GM19035 (cell line): Measurements from ENCODE around the gene EPHA4.
A peak's percentile ranks its signal among the peaks of the same experiment; 100 is the strongest.

Experiments
- ATAC-seq: cut with Tn5 transposase; IDR thresholded peaks from one replicate; pipeline ENCODE4 v1.9.1; 2021; ENCODE audit not compliant: unreplicated experiment

The EPHA4 gene

DNA sequence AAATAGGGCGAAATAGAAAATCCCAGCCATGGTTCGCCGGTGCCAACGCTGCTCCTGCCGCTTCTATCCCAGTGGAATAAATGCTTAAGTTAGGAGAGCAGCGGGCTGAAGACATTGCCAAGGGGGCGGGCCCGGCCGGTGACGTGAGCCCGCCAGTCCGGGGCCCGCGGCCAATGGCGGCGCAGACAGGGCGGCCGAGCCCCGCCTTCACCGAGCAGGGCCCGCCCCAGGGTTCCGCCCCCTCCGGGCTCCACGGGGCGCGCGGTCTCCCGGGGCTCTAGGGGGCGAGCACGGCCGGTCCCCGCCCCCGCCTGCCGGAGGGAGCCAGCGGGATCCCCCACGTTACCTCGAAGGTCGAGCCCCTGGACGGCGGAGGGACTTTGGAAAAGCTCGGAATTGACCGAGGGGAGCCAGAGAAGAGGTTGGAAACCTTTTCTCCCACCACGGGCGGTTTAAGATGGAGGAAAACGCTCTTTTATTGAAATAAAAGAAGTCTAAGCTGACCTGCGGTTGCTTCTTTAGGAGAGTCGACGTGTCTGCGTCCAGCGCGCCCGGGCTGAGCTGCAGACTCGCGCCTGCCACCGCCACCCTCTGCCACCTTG, at the start of gene EPHA4:
Gene EPHA4, minus strand, starts transcription at position 86 of the 602 bp plus-strand sequence. Its CDS starts 56 bp downstream, at position 30.
- ATAC-seq: peak; percentile 89

DNA sequence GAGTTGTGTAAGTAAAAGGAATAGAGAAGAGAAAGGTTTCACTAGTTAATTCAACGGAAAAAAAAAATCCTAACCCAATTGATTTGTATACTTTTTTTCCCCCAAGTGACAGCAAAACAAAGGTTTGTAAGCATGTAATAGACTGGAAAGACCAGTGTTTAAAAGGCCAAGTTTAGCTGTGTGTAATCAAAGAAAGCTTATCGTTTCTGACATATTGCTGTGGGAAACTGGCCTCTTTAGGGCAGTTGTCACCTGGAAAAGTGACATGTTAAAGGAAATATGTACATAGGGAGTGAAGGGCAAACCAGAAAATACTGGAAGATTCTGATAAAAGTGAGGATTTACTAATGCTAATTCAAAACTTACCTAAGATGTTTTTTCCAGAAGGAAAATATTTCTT, 45.9 kb upstream of the EPHA4 start:
- ATAC-seq: no peak

GRCh38 chr2:221616561-221616960, 44.5 kb upstream of the EPHA4 start:
- ATAC-seq: no peak

GRCh38 chr2:221614274-221614673, 42.2 kb upstream of the EPHA4 start:
- no peak for ATAC-seq

- ATAC-seq: no peak
These were observed 40.7 kb upstream of the EPHA4 start for GRCh38 chr2:221612800-221613199.

DNA sequence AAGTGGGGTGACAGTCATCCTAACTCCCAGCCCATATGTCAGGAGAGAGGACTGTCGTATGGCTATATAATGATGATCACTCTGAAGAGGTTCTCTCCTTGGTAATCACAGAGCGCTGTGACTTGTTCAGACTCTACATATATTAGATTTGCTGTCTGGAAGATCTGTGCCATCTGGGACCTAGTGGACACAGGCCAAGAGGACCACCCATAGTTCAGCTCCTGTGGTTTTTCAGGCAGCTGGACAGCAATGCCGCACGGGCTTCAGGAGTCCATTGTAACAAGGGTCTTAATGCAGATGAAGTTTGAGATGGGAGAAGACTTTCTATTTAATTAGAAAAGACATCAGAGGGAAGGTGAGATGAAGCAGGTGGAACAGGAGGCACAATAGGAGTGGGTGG, 40.1 kb upstream of the EPHA4 start:
- no peak for ATAC-seq

DNA sequence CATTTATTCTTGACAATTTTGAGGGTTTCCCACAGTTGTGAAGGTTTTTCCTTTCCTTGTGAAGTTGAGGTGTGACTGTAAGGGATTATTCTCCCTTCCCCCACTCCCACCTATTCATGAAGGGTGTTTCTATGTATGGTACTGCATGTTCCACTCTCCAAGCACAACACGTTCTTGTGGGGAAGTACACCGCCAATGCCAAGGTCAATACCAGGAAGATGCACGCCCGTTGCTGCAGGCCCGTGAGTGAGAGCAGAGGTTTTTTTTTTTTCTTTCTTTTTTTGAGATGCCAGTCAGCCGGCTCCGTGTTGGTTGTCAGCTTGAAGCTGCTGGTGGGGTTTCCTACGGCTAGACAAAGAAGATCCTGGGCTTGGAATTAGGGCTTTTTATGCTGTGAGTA, 38.6 kb upstream of the EPHA4 start:
- no peak for ATAC-seq

- ATAC-seq: no peak
These were observed 38.2 kb upstream of the EPHA4 start for GRCh38 chr2:221610255-221610654.

DNA sequence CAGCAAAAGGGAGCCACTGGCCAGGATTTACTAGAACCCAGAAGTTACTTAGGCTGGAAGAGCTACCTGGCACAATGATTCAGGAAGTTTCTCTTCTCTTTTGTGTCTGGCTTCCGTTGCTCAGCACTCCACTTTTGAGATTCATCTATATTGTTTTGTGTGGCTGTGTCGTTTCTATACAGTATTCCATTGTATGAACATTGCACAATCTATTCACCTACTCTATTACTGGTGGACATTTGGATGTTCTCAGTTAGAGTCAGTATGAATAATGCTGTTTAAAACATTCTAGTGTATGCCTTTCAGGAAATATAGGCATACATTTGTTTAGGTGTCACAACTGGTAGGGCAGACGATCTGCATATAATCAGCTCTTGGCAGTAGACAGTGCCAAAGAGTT, 36.3 kb upstream of the EPHA4 start:
- ATAC-seq: no peak

GRCh38 chr2:221606424-221606823, 34.3 kb upstream of the EPHA4 start:
- ATAC-seq: no peak

GRCh38 chr2:221605751-221606240, 33.7 kb upstream of the EPHA4 start:
- no peak for ATAC-seq

- no peak for ATAC-seq
These were observed 30.8 kb upstream of the EPHA4 start for GRCh38 chr2:221602938-221603337.

DNA sequence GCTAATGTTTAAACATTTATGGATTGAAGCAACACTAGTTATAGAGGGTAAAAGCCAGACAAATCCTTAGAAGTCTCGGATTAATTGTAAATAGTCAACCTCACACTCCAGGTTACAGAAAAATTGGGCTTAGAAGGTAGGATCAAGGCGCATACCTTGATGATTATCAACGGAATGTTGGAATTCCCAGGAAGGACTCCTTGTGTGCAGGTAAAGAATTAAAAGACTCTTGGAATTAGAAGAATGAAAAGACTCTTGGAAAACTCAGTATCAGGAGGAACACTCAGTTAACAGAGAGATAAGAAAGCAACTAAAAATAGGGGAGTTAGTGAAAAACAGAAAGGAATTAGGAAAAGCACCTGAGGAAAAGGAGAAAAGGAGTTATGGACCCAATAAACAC, 29.3 kb upstream of the EPHA4 start:
- ATAC-seq: no peak

- no peak for ATAC-seq
These were observed 28.3 kb upstream of the EPHA4 start for GRCh38 chr2:221600388-221600787.

- no peak for ATAC-seq
These were observed 24.1 kb upstream of the EPHA4 start for GRCh38 chr2:221596192-221596591.

DNA sequence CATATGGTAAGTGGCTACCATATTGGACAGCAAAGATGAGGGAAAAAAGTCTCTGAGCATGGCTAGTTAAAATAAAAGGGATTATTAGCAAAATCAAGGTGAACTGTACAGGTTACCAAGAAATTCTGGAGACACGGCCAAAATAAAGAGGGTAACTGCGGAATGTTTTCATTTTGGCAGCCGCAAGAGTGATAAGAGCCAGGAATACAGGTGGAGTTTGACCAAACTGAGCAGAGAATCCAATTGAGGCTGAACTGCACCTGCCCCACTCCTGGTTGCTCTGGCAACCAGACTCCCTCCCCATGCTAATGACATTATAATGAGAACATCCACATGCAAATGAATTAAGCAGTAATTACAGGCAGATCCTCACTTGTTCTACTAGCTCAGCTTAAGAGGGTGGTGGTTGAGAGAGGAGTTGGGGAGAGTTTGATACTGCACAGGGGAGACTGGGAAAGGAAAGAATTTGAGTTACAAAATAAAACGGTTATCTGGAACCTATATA, 18.8 kb upstream of the EPHA4 start:
- ATAC-seq: no peak

DNA sequence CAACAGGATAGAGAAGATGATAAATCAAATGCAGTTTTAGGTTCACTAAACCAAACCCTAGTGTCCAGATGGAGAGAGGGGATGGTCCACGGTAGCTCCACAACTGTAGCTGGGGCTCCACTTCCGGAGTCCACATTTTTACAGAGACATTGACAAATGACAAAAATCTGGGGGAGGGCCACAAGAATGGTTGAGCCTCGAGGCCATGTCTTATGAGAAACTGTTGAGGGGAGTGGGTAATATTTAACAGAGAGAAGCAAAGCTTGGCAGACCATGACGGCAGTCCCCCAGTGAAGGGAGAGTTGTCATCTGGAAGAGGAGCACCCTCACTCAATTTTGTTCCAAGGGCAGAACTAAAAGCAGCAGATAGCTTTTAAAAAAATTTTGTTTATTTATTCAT, 17.6 kb upstream of the EPHA4 start:
- ATAC-seq: no peak

GRCh38 chr2:221588306-221588985, 16.3 kb upstream of the EPHA4 start:
- ATAC-seq: no peak

DNA sequence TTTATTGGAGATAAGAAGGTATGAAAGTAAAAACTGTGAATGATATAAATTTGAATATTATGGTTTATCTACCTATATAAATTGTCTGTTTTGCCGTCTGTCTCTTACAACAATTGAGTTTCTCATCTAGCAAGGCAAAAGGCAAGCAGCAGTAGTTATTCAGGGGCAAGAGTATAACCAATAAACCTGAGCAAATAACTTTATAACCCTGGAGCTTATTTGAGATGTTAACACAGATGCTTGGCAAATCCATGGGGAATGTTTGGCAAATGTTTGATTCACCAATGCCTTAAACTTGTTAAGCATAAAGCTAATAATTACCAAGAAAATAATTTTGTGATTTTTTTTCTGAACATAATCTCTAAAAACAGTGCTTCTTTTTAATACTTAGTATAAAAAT, 9.9 kb upstream of the EPHA4 start:
- ATAC-seq: no peak

DNA sequence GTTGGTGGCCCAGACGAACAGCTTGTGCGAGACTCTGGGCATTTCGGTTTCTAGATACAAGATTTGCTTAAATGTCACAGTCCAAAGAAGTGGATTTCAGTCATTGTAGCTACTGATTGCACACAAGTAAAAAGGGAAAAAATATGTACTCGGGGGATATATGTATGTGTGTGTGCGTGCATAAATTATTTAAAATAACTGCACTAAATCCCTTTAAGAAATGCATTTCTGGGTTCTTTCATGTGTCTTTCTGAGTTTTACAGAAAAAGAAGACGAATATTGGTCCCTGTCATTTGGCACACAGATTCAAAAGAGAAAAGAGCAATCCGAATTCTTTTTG, 2.1 kb upstream of the EPHA4 start:
- no peak for ATAC-seq

DNA sequence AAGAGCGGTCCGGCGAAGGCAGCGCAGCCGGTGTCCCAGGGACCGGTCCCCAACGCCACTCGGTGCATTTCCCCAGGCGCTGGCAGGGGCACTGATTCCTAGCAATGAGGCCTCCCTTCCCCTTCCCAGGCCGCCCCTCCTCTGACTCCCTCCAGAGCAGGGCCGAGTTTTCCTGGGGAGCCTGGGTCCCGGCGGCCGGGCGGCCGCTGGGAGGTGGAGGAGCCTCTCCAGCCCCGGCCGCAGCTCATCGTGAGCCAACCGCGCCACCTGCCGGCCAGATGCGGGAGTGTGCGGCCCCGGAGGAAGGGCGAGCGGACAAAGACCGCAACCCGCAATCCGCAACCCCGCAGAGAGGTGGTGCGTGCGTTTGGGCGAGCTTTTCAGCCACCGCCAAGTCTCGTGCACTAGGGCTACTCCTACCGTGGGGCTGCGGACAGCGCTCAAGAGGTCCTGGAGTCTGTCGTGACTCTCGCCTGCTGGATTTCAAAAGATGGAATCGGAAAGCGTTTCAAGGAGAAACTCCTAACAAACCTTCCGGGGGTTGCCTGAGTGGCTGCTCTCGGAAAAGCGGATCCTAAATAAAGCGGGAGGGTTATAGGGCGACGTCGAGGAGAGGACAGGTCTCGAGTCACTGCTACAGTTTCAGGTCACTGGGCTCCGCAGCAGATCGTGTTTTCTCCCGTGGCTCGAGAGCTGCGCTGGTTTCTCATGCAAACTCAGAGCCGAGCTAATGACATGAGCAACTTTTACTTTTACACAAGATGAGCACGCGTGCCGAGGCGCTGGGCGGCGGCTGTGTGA, 1.5 kb upstream of the EPHA4 start:
- peak; percentile 54 for ATAC-seq
